Measurements from ENCODE around the gene GJB5.
A peak's percentile ranks its signal among the peaks of the same experiment; 100 is the strongest.

The GJB5 gene

DNA sequence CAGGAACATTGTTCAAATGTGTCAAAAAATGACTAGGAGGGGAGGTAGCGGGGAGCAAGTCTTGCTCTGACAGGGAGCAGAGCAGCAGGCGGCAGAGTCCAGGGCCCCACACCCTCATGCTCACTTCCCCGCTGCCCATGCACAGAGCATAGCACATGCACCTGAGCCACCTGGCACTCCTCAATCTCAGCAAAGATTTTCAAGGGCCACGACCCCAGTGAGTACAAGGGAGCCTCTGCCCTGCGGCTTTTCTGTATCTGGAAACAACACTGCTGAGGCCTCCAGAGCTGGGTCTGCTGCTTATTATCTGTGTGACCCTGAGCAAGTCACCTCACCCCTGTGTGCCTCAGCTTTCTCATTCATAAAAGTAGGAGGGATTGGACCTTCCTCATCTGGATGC lies 25.1 kb downstream of the GJB5 start:
- FAIRE-seq = no peak
- no peak for TF ChIP-seq POU2F2 (IDR thresholded peaks at IDR 0.05; ENCODE audit: low read depth, low read length)
- no peak for TF ChIP-seq TAF1 (IDR thresholded peaks at IDR 0.05; ENCODE audit: low read depth, low read length)
- TF ChIP-seq POLR2AphosphoS5 (IDR thresholded peaks at IDR 0.05; ENCODE audit: low read depth, low read length) = no peak
- no peak for TF ChIP-seq POLR2A (IDR thresholded peaks at IDR 0.05; ENCODE audit: low read depth, low read length)
- TF ChIP-seq SPI1 (IDR thresholded peaks at IDR 0.05; ENCODE audit: low read depth, low read length) = no peak
- TF ChIP-seq PAX5 (IDR thresholded peaks at IDR 0.05; ENCODE audit: insufficient read depth, low read length, severe bottlenecking) = no peak
- no peak for DNase-seq (ENCODE audit: insufficient read length, low spot score)

- no peak for FAIRE-seq
- DNase-seq (ENCODE audit: insufficient read length, low spot score) = no peak
- TF ChIP-seq PAX5 (IDR thresholded peaks at IDR 0.05; ENCODE audit: insufficient read depth, low read length, severe bottlenecking) (no peak), POU2F2 (IDR thresholded peaks at IDR 0.05; ENCODE audit: low read depth, low read length) (no peak), POLR2AphosphoS5 (IDR thresholded peaks at IDR 0.05; ENCODE audit: low read depth, low read length) (no peak), TAF1 (IDR thresholded peaks at IDR 0.05; ENCODE audit: low read depth, low read length) (no peak), SPI1 (IDR thresholded peaks at IDR 0.05; ENCODE audit: low read depth, low read length) (no peak), POLR2A (IDR thresholded peaks at IDR 0.05; ENCODE audit: low read depth, low read length) (no peak)
Measured at GRCh38 chr1:34780528-34780927, 25.7 kb downstream of the GJB5 start.

- no peak for FAIRE-seq
- DNase-seq (ENCODE audit: insufficient read length, low spot score) = no peak
- TF ChIP-seq TAF1 (IDR thresholded peaks at IDR 0.05; ENCODE audit: low read depth, low read length) (no peak), POLR2A (IDR thresholded peaks at IDR 0.05; ENCODE audit: low read depth, low read length) (no peak), PAX5 (IDR thresholded peaks at IDR 0.05; ENCODE audit: insufficient read depth, low read length, severe bottlenecking) (no peak), SPI1 (IDR thresholded peaks at IDR 0.05; ENCODE audit: low read depth, low read length) (no peak), POLR2AphosphoS5 (IDR thresholded peaks at IDR 0.05; ENCODE audit: low read depth, low read length) (no peak), POU2F2 (IDR thresholded peaks at IDR 0.05; ENCODE audit: low read depth, low read length) (no peak)
Measured at GRCh38 chr1:34781071-34781843, 26.4 kb downstream of the GJB5 start, which contains the start of gene GJB3. TSS of gene GJB3 (plus strand) at chr1:34781214. CDS start at chr1:34784763, 3,549 bp downstream.

- TF ChIP-seq POLR2AphosphoS5 (IDR thresholded peaks at IDR 0.05; ENCODE audit: low read depth, low read length) (no peak), POU2F2 (IDR thresholded peaks at IDR 0.05; ENCODE audit: low read depth, low read length) (no peak), SPI1 (IDR thresholded peaks at IDR 0.05; ENCODE audit: low read depth, low read length) (no peak), POLR2A (IDR thresholded peaks at IDR 0.05; ENCODE audit: low read depth, low read length) (no peak), PAX5 (IDR thresholded peaks at IDR 0.05; ENCODE audit: insufficient read depth, low read length, severe bottlenecking) (no peak), TAF1 (IDR thresholded peaks at IDR 0.05; ENCODE audit: low read depth, low read length) (no peak)
- DNase-seq (ENCODE audit: insufficient read length, low spot score) = no peak
- no peak for FAIRE-seq
Measured at GRCh38 chr1:34781844-34782391, 27.1 kb downstream of the GJB5 start.

GRCh38 chr1:34784751-34785221 lies 29.9 kb downstream of the GJB5 start:
- DNase-seq (ENCODE audit: insufficient read length, low spot score) (no peak), FAIRE-seq (no peak)
- TF ChIP-seq POU2F2 (IDR thresholded peaks at IDR 0.05; ENCODE audit: low read depth, low read length) = no peak
- TF ChIP-seq PAX5 (IDR thresholded peaks at IDR 0.05; ENCODE audit: insufficient read depth, low read length, severe bottlenecking) = no peak
- no peak for TF ChIP-seq TAF1 (IDR thresholded peaks at IDR 0.05; ENCODE audit: low read depth, low read length)
- TF ChIP-seq POLR2AphosphoS5 (IDR thresholded peaks at IDR 0.05; ENCODE audit: low read depth, low read length) = no peak
- TF ChIP-seq SPI1 (IDR thresholded peaks at IDR 0.05; ENCODE audit: low read depth, low read length) = no peak
- TF ChIP-seq POLR2A (IDR thresholded peaks at IDR 0.05; ENCODE audit: low read depth, low read length) = no peak

DNA sequence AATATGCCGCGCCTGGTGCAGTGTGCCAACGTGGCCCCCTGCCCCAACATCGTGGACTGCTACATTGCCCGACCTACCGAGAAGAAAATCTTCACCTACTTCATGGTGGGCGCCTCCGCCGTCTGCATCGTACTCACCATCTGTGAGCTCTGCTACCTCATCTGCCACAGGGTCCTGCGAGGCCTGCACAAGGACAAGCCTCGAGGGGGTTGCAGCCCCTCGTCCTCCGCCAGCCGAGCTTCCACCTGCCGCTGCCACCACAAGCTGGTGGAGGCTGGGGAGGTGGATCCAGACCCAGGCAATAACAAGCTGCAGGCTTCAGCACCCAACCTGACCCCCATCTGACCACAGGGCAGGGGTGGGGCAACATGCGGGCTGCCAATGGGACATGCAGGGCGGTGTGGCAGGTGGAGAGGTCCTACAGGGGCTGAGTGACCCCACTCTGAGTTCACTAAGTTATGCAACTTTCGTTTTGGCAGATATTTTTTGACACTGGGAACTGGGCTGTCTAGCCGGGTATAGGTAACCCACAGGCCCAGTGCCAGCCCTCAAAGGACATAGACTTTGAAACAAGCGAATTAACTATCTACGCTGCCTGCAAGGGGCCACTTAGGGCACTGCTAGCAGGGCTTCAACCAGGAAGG lies 30.5 kb downstream of the GJB5 start:
- no peak for FAIRE-seq
- TF ChIP-seq PAX5 (IDR thresholded peaks at IDR 0.05; ENCODE audit: insufficient read depth, low read length, severe bottlenecking) (no peak), POLR2AphosphoS5 (IDR thresholded peaks at IDR 0.05; ENCODE audit: low read depth, low read length) (no peak), POLR2A (IDR thresholded peaks at IDR 0.05; ENCODE audit: low read depth, low read length) (no peak), SPI1 (IDR thresholded peaks at IDR 0.05; ENCODE audit: low read depth, low read length) (no peak), POU2F2 (IDR thresholded peaks at IDR 0.05; ENCODE audit: low read depth, low read length) (no peak), TAF1 (IDR thresholded peaks at IDR 0.05; ENCODE audit: low read depth, low read length) (no peak)
- no peak for DNase-seq (ENCODE audit: insufficient read length, low spot score)

DNA sequence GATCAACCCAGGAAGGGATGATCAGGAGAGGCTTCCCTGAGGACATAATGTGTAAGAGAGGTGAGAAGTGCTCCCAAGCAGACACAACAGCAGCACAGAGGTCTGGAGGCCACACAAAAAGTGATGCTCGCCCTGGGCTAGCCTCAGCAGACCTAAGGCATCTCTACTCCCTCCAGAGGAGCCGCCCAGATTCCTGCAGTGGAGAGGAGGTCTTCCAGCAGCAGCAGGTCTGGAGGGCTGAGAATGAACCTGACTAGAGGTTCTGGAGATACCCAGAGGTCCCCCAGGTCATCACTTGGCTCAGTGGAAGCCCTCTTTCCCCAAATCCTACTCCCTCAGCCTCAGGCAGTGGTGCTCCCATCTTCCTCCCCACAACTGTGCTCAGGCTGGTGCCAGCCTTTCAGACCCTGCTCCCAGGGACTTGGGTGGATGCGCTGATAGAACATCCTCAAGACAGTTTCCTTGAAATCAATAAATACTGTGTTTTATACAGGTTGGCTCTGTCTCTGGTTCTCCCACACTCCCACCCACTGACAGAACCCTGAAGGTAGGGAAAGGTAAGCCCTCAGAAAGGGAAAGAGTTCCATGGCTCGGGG lies 31.1 kb downstream of the GJB5 start:
- TF ChIP-seq SPI1 (IDR thresholded peaks at IDR 0.05; ENCODE audit: low read depth, low read length) (no peak), TAF1 (IDR thresholded peaks at IDR 0.05; ENCODE audit: low read depth, low read length) (no peak), POLR2AphosphoS5 (IDR thresholded peaks at IDR 0.05; ENCODE audit: low read depth, low read length) (no peak), PAX5 (IDR thresholded peaks at IDR 0.05; ENCODE audit: insufficient read depth, low read length, severe bottlenecking) (no peak), POU2F2 (IDR thresholded peaks at IDR 0.05; ENCODE audit: low read depth, low read length) (no peak), POLR2A (IDR thresholded peaks at IDR 0.05; ENCODE audit: low read depth, low read length) (no peak)
- FAIRE-seq (no peak), DNase-seq (ENCODE audit: insufficient read length, low spot score) (no peak)

- peak; percentile 96 for FAIRE-seq
- DNase-seq (ENCODE audit: insufficient read length, low spot score) = peak; percentile 71
- TF ChIP-seq TAF1 (IDR thresholded peaks at IDR 0.05; ENCODE audit: low read depth, low read length) = no peak
Measured at GRCh38 chr1:34786521-34787325, 31.9 kb downstream of the GJB5 start.

Measured in GM12891 (cell line).